PFSK-1 (cell line): ENCODE results near the gene HNRNPC.

Experiments used
- POLR2AphosphoS5 ChIP-seq: IDR thresholded peaks from 2 replicates; pipeline ENCODE4 v1.6.1; 2012; ENCODE audit warnings: low read depth, mild to moderate bottlenecking, control low read depth, low read length, moderate library complexity
- SIN3A ChIP-seq: IDR thresholded peaks from 2 replicates; pipeline ENCODE4 v1.6.1; 2012; ENCODE audit warnings: mild to moderate bottlenecking, low read length, moderate library complexity, borderline replicate concordance; ENCODE audit not compliant: insufficient read depth

- TF ChIP-seq POLR2AphosphoS5 (no peak), SIN3A (no peak)
Measured at GRCh38 chr14:21191261-21191808, 77.9 kb downstream of the HNRNPC start.
